ENCODE results near the gene ZNF831.

Gene ZNF831

DNA sequence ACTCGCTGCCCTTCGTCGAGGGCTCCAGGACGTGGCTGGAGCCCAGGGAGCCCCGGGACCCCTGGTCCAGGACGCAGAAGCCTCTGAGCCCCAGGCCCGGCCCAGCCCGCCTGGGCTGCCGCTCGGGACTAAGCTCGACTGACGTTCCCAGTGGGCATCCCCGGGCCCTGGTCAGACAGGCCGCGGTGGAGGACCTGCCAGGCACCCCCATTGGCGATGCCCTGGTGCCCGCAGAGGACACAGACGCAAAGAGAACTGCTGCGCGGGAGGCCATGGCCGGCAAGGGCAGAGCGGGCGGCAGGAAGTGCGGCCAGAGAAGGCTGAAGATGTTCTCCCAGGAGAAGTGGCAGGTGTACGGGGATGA lies 28.9 kb downstream of the ZNF831 start:
- no peak for DNase-seq (ENCODE audit: low spot score)
- in situ Hi-C loops (cut with MboI; ENCODE audit: low sequenced_read_pairs, unreplicated experiment) = no loop called here
- no peak for TF ChIP-seq CTCF (IDR thresholded peaks at IDR 0.05; ENCODE audit: borderline replicate concordance, control extremely low read depth, extremely low read depth, insufficient read depth, missing control alignments)

DNA sequence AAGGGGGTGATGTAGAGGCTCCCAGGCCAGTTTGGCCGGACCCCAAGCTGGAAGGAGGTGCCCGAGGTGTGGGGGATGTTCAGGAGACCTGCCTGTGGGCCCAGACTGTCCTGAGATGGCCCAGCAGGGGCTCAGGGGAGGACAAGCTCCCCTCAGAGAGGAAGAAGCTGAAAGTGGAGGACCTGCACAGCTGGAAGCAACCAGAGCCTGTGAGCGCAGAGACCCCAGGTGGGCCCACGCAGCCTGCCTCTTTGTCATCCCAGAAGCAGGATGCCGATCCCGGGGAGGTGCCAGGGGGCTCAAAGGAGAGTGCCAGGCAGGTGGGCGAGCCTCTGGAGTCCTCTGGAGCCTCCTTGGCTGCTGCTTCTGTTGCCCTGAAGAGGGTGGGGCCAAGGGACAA lies 29.7 kb downstream of the ZNF831 start:
- TF ChIP-seq CTCF (IDR thresholded peaks at IDR 0.05; ENCODE audit: borderline replicate concordance, control extremely low read depth, extremely low read depth, insufficient read depth, missing control alignments) = no peak
- in situ Hi-C loops (cut with MboI; ENCODE audit: low sequenced_read_pairs, unreplicated experiment) = no loop called here

GRCh38 chr20:59194023-59194935 lies 30.7 kb downstream of the ZNF831 start:
- no peak for DNase-seq (ENCODE audit: low spot score)
- TF ChIP-seq CTCF (IDR thresholded peaks at IDR 0.05; ENCODE audit: borderline replicate concordance, control extremely low read depth, extremely low read depth, insufficient read depth, missing control alignments) = no peak
- in situ Hi-C loops (cut with MboI; ENCODE audit: low sequenced_read_pairs, unreplicated experiment) = no loop called here

More for the DNA sequence above, 29.7 kb downstream of the ZNF831 start:
- DNase-seq (ENCODE audit: low spot score) = no peak

GRCh38 chr20:59195316-59195993 lies 31.8 kb downstream of the ZNF831 start:
- no peak for TF ChIP-seq CTCF (IDR thresholded peaks at IDR 0.05; ENCODE audit: borderline replicate concordance, control extremely low read depth, extremely low read depth, insufficient read depth, missing control alignments)
- DNase-seq (ENCODE audit: low spot score) = no peak
- in situ Hi-C loops (cut with MboI; ENCODE audit: low sequenced_read_pairs, unreplicated experiment) = no loop called here

DNA sequence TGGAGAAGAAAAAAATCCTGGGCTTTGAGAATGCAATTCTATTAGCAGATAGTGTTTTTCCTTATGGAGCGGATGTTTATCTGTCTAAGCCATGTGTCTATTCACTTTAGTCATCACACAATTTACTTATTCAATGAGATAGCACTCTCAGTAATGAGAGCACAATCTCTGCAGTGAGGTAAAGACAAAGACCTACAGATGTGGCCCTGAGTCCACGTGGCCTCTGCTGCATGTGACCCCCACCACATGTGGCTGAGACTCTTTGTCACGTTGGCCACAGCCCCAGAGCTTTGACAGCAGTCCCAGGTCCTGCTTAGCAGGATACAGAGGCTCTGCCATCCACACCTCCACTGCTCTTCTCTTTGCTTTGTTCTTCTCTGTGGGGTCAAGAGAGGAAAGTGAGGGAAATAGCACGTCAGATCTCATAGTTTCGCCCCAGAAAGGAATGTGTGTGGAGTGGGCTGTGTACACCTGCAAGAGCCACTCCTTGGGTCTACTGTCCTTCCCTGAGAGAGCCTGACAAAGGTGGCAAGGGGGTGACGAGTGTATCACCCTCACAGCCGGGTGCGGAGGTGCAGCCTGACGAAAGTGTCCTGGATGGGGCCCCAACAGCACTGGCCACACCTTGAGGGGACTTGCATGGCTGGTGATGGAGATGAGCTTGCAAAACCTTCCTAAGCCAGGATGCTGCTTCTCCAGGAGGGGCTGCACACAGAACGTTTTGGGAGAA lies 40.7 kb downstream of the ZNF831 start:
- TF ChIP-seq CTCF (IDR thresholded peaks at IDR 0.05; ENCODE audit: borderline replicate concordance, control extremely low read depth, extremely low read depth, insufficient read depth, missing control alignments) = no peak
- DNase-seq (ENCODE audit: low spot score) = no peak
- in situ Hi-C loops (cut with MboI; ENCODE audit: low sequenced_read_pairs, unreplicated experiment) = loop anchor here (10.0 kb wide), 1 partner anchor 330 kb away; no protein-coding TSS in a partner anchor

GRCh38 chr20:59205044-59205443 lies 41.4 kb downstream of the ZNF831 start:
- no peak for DNase-seq (ENCODE audit: low spot score)
- TF ChIP-seq CTCF (IDR thresholded peaks at IDR 0.05; ENCODE audit: borderline replicate concordance, control extremely low read depth, extremely low read depth, insufficient read depth, missing control alignments) = no peak
- in situ Hi-C loops (cut with MboI; ENCODE audit: low sequenced_read_pairs, unreplicated experiment) = loop anchor here (10.0 kb wide), 1 partner anchor 330 kb away; no protein-coding TSS in a partner anchor
